ENCODE results near the gene SAAL1.
"Not testable (repeated sequence)": the region's sequence is repeated elsewhere in the genome, so short reads cannot be mapped to it uniquely, and the experiment has no call there.

The SAAL1 gene

GRCh38 chr11:18105802-18106574 is at the start of gene SAAL1:
Gene SAAL1, minus strand, starts transcription at chr11:18106082. Its CDS starts 41 bp downstream, at chr11:18106041.
- DNase-seq, result peak; percentile 79

- no peak for DNase-seq
Observed at GRCh38 chr11:18151581-18151980, 45.7 kb upstream of the SAAL1 start.

GRCh38 chr11:18145837-18146236 is 40.0 kb upstream of the SAAL1 start:
- no peak for DNase-seq

- DNase-seq, result no peak
Observed at GRCh38 chr11:18145025-18145424, 39.1 kb upstream of the SAAL1 start.

GRCh38 chr11:18144243-18144642 is 38.4 kb upstream of the SAAL1 start:
- DNase-seq, result no peak

- DNase-seq, result no peak
Observed at GRCh38 chr11:18140145-18140544, 34.3 kb upstream of the SAAL1 start.

- no peak for DNase-seq
Observed at GRCh38 chr11:18137186-18137800, 31.4 kb upstream of the SAAL1 start.

GRCh38 chr11:18135308-18135707 is 29.4 kb upstream of the SAAL1 start:
- DNase-seq, result no peak

- DNase-seq, result no peak
Observed at GRCh38 chr11:18132341-18132740, 26.5 kb upstream of the SAAL1 start, which contains the start of gene MRGPRX3. Gene MRGPRX3, plus strand, starts transcription at chr11:18132571. Its CDS starts 4,632 bp downstream, at chr11:18137203.

- not testable (repeated sequence) for DNase-seq
Observed at GRCh38 chr11:18131115-18131514, 25.2 kb upstream of the SAAL1 start.

- not testable (repeated sequence) for DNase-seq
Observed at GRCh38 chr11:18121331-18121828, 15.5 kb upstream of the SAAL1 start.

GRCh38 chr11:18115360-18116127 is 9.7 kb upstream of the SAAL1 start:
- peak; percentile 55 for DNase-seq

GRCh38 chr11:18111005-18111404 is 5.1 kb upstream of the SAAL1 start:
- no peak for DNase-seq

- no peak for DNase-seq
Observed at GRCh38 chr11:18108254-18108653, 2.4 kb upstream of the SAAL1 start.

GRCh38 chr11:18106688-18107087 is 806 bp upstream of the SAAL1 start:
- no peak for DNase-seq

GRCh38 chr11:18105086-18105801 is 638 bp downstream of the SAAL1 start:
- no peak for DNase-seq

GRCh38 chr11:18100926-18101656 is 4.8 kb downstream of the SAAL1 start:
- DNase-seq, result no peak

GRCh38 chr11:18093959-18094358 is 11.9 kb downstream of the SAAL1 start:
- no peak for DNase-seq

GRCh38 chr11:18091731-18092130 is 14.2 kb downstream of the SAAL1 start:
- DNase-seq, result no peak

- DNase-seq, result no peak
Observed at GRCh38 chr11:18088966-18089365, 16.9 kb downstream of the SAAL1 start.

GRCh38 chr11:18088366-18088765 is 17.5 kb downstream of the SAAL1 start:
- DNase-seq, result no peak

GRCh38 chr11:18081551-18081950 is 24.3 kb downstream of the SAAL1 start:
- DNase-seq, result no peak

Data from NCI-H1048 (cell line).